Kidney glomerular epithelial cell (primary cell): ENCODE results near the gene CYBB.

Source experiments
- DNase-seq: peaks from one replicate; lab custom pipeline; 2025; lab: John Stamatoyannopoulos, UW

Gene CYBB

GRCh38 chrX:37786624-37787422 is 7.0 kb downstream of the CYBB start:
- DNase-seq: no peak

DNA sequence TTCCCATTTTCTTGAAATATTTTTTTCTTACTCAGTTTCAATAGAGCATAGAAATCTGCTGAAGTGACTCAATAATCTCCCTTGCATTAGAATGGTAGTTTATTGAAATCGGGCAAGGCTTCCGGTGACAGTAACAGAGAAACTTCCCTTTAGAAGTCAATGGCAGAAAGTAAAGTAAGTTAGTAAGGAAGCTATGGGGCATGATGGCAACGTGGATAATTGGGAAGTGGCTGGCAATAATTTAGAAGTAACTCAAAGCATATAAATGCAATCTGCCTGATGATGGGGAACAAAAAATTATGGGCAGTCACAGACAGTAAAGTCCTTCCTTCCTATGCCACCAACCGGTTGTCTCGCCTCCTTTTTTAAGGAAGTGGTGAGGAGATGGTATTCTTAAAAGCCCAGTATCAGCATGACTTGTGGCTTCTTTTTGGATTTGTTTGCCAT is 7.6 kb downstream of the CYBB start:
- no peak for DNase-seq

DNA sequence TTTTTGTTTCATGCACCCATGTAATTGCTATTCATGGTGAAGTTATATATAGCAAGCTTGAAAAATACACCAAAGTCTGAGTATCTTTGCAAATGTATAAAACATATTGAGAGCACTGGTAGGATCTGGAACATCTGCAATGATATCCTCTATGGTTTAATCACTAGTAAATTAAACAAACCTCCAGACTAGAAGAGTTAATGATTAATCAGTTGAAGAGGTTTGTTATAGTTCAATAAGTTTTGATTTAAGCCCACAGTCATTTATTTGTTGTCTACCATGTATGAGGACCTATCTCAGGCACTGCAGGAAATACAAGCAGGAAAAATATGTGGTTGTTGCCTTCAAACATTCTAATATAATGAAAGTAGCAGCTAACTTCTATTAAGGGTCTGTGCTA is 16.5 kb downstream of the CYBB start:
- no peak for DNase-seq

- DNase-seq: no peak
Measured at GRCh38 chrX:37796805-37797204, 16.9 kb downstream of the CYBB start.

- no peak for DNase-seq
Measured at GRCh38 chrX:37799936-37800335, 20.1 kb downstream of the CYBB start.

DNA sequence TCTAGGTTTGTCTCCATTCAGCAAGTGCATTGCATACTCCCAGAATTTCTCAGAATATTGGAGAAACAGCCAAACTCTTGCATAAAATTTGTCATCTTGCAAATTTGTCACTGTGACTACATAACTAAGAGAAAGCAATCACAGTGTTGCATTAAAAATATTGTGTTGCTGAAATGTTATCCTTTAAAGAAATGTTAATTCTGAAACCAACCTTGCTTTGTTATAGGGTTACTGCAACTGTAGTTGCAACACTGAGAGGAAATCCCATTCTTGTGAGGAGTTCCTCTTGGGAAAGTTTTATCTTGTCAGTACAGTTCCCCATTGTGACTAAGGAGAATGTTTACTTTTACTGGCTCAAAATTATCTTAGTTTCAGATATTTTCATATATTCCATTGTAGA is 20.9 kb downstream of the CYBB start:
- DNase-seq: no peak

DNA sequence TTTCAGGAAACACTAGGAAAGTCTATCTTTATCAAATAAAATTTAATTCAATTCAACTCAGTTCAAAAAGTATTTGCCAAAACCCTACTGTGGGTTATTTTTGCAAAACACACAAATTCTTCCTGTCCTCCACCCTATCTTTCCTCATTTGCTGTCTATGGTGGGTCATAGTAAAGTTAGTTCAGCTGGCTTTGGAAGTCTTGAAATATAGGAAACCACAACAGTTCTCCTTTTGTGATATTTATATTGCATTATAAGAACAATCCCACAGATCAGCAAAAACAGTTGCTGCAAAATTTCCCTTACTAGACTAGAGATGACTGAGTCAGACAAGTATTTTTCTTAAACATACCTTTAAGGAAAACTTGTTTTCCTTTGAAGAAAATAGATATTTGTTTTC is 22.2 kb downstream of the CYBB start:
- no peak for DNase-seq

DNA sequence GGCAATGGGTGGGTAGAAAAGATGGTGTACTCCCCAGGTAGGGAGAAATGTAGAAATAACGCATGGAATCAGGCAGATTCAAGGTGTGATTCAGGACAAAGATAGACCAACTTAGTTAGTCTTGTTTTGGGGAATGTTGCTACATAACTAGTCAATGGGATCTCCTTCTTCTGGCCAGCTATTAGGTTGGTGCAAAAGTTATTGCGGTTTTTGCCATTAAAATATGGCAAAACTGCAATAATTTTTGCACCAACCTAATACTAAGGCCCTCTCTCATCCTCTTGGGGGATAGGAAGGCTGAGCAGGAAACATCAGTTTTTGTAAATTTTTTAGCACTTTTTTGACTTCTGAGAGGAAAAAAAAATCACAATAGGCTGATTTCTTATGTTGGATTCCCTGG is 23.2 kb downstream of the CYBB start:
- no peak for DNase-seq

- DNase-seq: no peak
Measured at GRCh38 chrX:37809970-37810369, 30.1 kb downstream of the CYBB start.

DNA sequence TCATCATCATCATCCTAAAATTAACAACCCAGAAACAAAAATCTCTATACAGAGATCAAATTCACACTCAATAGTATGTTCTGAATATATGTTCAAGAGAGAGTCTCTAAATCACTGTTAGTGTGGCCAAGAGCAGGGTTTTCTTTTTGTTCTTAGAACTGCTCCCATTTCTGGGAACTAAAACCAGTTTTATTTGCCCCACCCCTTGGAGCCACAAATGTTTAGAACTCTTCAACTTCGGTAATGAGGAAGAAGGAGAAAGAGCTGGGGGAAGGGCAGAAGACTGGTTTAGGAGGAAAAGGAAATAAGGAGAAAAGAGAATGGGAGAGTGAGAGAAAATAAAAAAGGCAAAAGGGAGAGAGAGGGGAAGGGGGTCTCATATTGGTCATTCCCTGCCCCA is 32.3 kb downstream of the CYBB start:
- no peak for DNase-seq

GRCh38 chrX:37813570-37813969 is 33.7 kb downstream of the CYBB start:
- DNase-seq: no peak

DNA sequence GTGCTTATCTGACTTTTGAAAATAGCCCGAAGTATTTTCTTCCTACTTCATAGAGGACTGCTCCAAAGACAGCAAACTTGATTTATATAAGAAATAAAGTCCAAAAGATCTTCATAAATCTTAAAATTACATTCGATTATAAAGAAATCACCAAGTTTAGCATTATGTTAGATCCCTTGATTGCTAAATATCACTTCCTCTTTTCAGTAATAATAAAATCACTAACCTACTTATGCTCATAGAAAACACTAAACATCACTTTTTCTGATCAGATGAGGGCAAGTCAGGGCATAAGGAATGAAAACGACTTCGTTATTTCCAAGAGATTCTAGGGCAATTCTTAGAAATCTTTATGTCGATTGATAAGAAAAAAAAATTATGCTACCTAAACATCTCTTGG is 35.5 kb downstream of the CYBB start:
- no peak for DNase-seq

- DNase-seq: no peak
Measured at GRCh38 chrX:37816766-37817165, 36.9 kb downstream of the CYBB start.

DNA sequence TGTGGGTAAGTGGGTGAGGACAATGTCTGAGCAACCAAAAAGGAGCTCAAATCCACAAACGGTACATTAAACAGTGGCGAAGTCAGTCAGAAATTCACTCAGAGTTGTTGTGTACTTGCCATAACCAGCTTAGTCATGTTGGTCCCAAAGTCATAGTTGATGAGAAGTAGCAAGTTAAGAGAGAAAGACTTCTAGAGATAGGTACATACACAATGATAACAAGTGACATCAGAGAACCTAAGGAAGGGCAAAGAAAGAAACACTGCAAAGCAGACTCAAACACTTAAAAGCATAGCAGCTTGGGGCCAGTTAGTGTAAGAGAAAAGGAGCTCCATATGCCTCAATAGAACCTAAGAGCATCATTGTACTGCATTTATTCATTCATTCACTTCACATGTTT is 37.3 kb downstream of the CYBB start:
- no peak for DNase-seq

- DNase-seq: no peak
Measured at GRCh38 chrX:37817579-37817978, 37.7 kb downstream of the CYBB start.

- DNase-seq: no peak
Measured at GRCh38 chrX:37818031-37818430, 38.2 kb downstream of the CYBB start.

GRCh38 chrX:37820646-37821045 is 40.8 kb downstream of the CYBB start:
- DNase-seq: no peak

DNA sequence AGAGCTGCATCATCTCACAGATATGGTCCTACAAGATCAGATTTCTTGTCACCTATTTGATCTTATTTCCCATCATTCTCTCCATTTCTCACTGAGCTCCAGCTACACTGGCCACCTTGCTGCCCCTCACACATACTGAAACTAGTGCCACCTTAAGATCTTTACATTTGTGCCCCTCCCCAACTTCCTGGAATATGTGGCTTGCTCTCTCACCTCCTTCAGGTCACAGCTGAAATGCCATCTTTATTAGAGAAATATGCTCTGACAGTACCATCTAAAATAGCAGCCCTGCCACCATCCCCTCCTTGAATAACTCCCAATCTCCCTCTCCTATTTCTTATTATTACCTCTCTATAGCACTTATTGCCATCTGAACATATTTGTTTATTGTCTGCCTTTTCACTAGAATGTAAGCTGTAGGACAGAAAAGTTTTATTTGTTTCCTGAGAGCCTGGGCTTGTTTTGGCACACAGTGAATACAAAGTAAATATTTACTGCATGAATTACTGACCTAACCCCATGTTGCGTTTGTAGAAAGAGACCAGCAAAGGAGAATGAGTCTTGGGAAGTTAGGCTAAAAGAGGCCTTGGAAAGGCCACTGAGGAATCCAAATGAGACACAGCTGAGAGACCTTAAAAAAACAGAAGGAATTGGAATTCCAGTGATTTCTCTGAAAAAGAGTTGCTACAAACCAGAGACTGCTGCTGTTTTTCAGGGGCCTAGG is 44.8 kb downstream of the CYBB start:
- no peak for DNase-seq

GRCh38 chrX:37825215-37825842 is 45.5 kb downstream of the CYBB start:
- DNase-seq: peak; percentile 21

DNA sequence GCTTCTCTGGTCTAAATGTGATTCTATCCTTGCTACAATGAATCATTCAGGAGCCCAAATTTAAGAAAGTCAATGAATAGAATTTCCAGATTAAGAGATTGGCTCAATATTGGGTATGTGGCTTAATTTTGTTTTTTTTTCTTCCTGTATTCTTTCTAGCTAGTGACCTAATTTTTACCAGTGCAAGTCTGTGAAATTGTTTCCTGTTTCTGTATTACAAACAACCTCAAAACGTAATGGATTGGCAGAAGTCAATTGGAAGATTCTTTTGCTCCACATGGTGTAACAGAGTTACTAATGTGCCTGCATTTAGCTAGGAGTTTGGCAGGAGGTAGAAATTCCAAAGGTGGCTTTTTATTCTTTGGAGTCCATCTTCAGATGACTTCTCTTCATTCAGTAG is 49.9 kb downstream of the CYBB start:
- no peak for DNase-seq

- DNase-seq: no peak
Measured at GRCh38 chrX:37830371-37830770, 50.5 kb downstream of the CYBB start.

- no peak for DNase-seq
Measured at GRCh38 chrX:37834937-37835336, 55.1 kb downstream of the CYBB start.

DNA sequence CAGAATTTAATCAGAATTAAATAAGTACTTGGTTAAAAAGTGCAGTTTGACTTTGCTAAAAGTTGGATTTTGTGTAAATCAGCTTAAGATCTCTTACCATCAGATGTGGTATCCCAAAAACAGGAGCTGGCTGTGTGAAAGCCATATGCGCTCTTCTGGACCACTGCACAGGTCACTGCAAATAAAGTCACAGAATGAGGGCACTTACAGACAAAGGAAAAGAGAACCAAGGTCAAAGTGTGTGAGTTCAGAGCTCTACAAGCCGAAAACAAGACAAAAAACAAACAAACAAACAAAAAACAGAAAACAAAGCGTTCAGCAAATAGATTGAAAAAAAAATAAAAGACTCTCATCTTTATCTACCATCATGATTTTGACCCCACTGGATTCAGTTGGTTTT is 61.1 kb downstream of the CYBB start:
- no peak for DNase-seq
